ENCODE results near the gene TRNAU1AP. TPM values are rescaled to one million over a fixed set of nuclear protein-coding genes. Genes with fewer than 3 reads are reported as not detected.

The TRNAU1AP gene
- polyA plus RNA-seq, 3 donors, result 21.7 to 23.3 (median 22.8) TPM

DNA sequence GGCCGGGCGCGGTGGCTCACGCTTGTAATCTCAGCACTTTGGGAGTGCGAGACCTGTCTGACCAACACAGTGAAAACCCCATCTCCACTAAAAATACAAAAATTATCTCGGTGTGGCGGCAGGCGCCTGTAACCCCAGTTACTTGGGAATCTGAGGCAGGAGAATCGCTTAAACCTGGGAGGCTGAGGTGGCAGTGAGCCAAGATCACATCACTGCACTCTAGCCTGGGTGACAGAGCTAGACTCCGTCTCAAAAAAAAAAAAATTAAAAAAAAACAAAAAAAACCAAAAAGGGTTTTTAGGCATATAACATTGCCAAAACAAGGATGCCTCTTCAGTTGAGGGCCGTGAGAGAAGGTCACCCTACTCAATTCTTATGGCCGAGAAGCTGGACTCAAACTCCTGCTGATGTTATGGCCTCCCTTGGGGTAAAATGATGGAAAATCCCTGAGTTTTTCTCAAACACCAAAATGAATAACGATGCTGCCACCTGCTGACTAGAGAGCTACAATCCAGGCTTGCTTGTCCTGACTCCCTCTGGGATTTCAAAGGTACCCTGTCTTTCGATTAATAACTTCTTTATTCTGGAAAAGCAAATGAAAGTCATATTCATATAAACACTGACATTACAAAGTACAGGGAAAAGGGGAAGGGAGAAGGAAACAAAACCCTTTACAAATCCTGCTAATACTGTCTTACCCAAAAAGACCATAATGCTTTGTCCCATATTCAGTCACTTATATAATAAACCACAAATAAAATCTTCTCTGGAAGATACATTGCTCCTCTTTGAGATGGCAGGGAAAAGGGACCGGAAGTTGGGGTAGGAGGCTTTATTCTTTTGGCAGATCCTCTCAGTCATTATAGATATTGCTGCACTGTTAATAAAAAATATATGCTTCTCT is 49.9 kb downstream of the TRNAU1AP start:
- peak in 1 of 3 donors; percentile 52 for DNase-seq (ENCODE audit: low read depth in 3 of 3, low spot score in 2 of 3)

DNA sequence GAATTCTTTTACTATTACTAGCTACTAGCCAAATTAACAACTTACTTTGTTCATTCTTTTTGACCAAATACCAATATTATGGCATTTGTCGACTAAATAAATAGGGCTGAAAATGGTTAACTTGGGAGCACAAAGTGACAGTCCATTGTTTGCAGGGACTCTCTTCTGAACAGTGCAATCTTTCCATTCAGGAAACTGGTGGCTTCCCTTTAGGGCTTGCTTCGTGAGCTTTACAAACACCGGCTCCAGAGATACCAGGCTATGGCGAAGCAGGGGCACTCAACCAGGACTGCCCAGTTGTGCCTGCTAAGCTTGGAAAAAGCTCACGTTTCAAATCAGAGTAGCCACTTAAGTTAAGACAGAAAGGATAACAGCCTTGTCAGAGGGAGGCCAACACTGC is 51.5 kb downstream of the TRNAU1AP start:
- DNase-seq (ENCODE audit: low read depth in 3 of 3, low spot score in 2 of 3), result no peak

DNA sequence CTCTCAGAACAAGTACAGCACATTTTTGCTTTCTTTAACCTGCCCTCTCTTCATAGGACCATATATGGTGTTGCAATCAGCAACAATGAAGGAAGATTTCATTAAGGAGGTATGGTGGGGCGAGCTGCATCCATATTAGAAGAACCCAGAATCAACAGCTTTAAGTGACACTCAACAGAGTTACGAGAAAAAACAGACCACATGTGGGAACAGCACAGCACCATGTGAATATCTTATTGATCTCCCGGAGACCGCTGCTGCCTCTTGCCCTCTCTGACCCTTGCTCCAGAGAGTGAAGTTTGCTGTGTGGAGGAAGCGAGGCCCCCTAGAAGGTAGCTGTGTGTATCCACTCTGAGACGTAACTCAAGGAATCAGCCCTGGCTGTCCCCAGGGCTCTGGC is 52.1 kb downstream of the TRNAU1AP start:
- DNase-seq (ENCODE audit: low read depth in 3 of 3, low spot score in 2 of 3), result no peak

DNA sequence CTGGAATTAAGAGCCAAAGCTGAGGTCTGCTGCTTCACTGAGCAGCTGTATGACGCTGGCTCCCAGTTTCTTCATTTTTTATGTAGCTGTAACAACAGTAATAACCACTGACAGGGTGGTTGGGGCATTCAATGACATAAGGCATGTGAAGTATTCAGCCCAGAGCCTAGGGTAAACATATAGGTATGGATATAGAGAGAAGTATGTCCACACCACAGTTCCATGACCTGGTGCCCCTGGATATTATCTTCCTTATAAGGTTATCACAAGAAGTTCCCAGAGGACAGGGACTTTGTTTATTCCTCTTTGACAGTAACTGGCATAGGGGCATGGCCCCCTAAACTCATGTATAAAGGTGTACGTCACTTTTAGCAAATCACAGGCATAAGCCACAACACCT is 53.9 kb downstream of the TRNAU1AP start:
- DNase-seq (ENCODE audit: low read depth in 3 of 3, low spot score in 2 of 3), result no peak

DNA sequence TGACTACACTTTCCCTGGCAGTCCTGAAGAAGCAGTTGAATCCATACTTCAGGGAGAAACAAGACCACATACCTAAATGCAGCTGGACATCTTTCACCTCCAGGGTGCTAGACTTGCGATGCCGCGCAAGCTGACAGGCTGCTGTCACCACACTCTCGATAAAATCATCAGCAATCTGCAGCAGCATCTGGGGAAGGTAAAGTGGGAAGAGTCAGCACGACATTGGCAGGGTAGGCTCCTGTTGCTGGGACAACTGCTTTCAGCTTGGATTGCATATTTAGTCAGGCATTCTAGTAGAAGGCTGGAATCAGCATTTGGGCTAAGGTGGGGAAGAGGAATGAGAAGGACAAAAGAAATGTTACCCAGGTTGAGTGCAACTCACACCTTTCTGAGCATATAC is 60.3 kb downstream of the TRNAU1AP start:
- no peak for DNase-seq (ENCODE audit: low read depth in 3 of 3, low spot score in 2 of 3)

Other genes starting within 250 kb of the TRNAU1AP start
- 10 to 100 TPM; 19.5 to 23.5 (median 23.0) TPM for gene MED18, start 224.0 kb upstream of the TRNAU1AP start, polyA plus RNA-seq (ENCODE audit: insufficient read length in 3 of 3)
- gene PHACTR4, start 183.3 kb upstream of the TRNAU1AP start, polyA plus RNA-seq (ENCODE audit: insufficient read length in 3 of 3), result 10 to 100 TPM; 81.3 to 95.9 (median 91.8) TPM
- gene RCC1, start 47.0 kb upstream of the TRNAU1AP start, polyA plus RNA-seq (ENCODE audit: insufficient read length in 3 of 3), result 10 to 100 TPM; 31.7 to 35.8 (median 34.2) TPM
- gene RAB42, start 39.2 kb downstream of the TRNAU1AP start, polyA plus RNA-seq (ENCODE audit: insufficient read length in 3 of 3), result 1 to 10 TPM; 2.3 to 2.6 (median 2.5) TPM
- 10 to 100 TPM; 33.3 to 35.6 (median 33.4) TPM for gene TAF12, start 90.0 kb downstream of the TRNAU1AP start, polyA plus RNA-seq (ENCODE audit: insufficient read length in 3 of 3)
- not detected for gene RNU11, start 95.5 kb downstream of the TRNAU1AP start, polyA plus RNA-seq (ENCODE audit: insufficient read length in 3 of 3)
- gene GMEB1, start 115.7 kb downstream of the TRNAU1AP start, polyA plus RNA-seq (ENCODE audit: insufficient read length in 3 of 3), result 10 to 100 TPM; 17.1 to 19.1 (median 19.0) TPM
- gene YTHDF2, start 183.9 kb downstream of the TRNAU1AP start, polyA plus RNA-seq (ENCODE audit: insufficient read length in 3 of 3), result 100 to 1,000 TPM in 2 of 3 donors, 10 to 100 TPM in 1; 99.4 to 104 (median 104) TPM

All from right renal cortex interstitium (tissue), 3 donors.